HEK293 (cell line): ENCODE results near the gene DLGAP4.

Experiments used
- KLF16 ChIP-seq: fragments of 450-650 bp; formaldehyde crosslinking; IDR thresholded peaks from 2 replicates; pipeline ENCODE4 v1.5.1; 2017; ENCODE audit warnings: missing biosample characterization, missing genetic modification characterization
- REPIN1 ChIP-seq: fragments of 450-650 bp; formaldehyde crosslinking; IDR thresholded peaks from 2 replicates; pipeline ENCODE4 v1.5.1; 2017; ENCODE audit warnings: missing biosample characterization, missing genetic modification characterization, low read depth
- TCF7L2 ChIP-seq: IDR thresholded peaks from 2 replicates; pipeline ENCODE4 v1.6.1; 2011; ENCODE audit warnings: low read depth, mild to moderate bottlenecking, inconsistent platforms, low read length, moderate library complexity, borderline replicate concordance
- WT1 ChIP-seq: fragments of 450-650 bp; formaldehyde crosslinking; IDR thresholded peaks from 2 replicates; pipeline ENCODE4 v1.5.1; 2016; ENCODE audit warnings: missing biosample characterization, missing genetic modification characterization
- ZFP69B ChIP-seq: fragments of 450-650 bp; formaldehyde crosslinking; IDR thresholded peaks from 2 replicates; pipeline ENCODE4 v1.5.1; 2016; ENCODE audit warnings: missing biosample characterization, missing genetic modification characterization
- ZIC2 ChIP-seq: fragments of 450-650 bp; formaldehyde crosslinking; IDR thresholded peaks from 2 replicates; pipeline ENCODE4 v1.5.1; 2016; ENCODE audit warnings: missing biosample characterization, missing genetic modification characterization
- ZNF132 ChIP-seq: fragments of 450-650 bp; formaldehyde crosslinking; IDR thresholded peaks from 2 replicates; pipeline ENCODE4 v1.5.1; 2017; ENCODE audit warnings: missing biosample characterization, missing genetic modification characterization, borderline replicate concordance
- ZNF184 ChIP-seq: fragments of 450-650 bp; IDR thresholded peaks from 2 replicates; pipeline ENCODE4 v1.5.1; 2018; ENCODE audit warnings: missing biosample characterization, mild to moderate bottlenecking, missing genetic modification characterization
- ZNF239 ChIP-seq: fragments of 450-650 bp; formaldehyde crosslinking; IDR thresholded peaks from 2 replicates; pipeline ENCODE4 v1.5.1; 2016; ENCODE audit warnings: missing biosample characterization, missing genetic modification characterization
- ZNF266 ChIP-seq: fragments of 450-650 bp; formaldehyde crosslinking; IDR thresholded peaks from 2 replicates; pipeline ENCODE4 v1.5.1; 2016; ENCODE audit warnings: missing biosample characterization, missing genetic modification characterization, low read depth
- ZNF354C ChIP-seq: fragments of 450-650 bp; formaldehyde crosslinking; IDR thresholded peaks from 2 replicates; pipeline ENCODE4 v1.5.1; 2016; ENCODE audit warnings: missing biosample characterization, missing genetic modification characterization, low read depth, borderline replicate concordance
- ZNF404 ChIP-seq: fragments of 450-650 bp; formaldehyde crosslinking; IDR thresholded peaks from 2 replicates; pipeline ENCODE4 v1.5.1; 2017; ENCODE audit warnings: missing biosample characterization, missing genetic modification characterization
- ZNF48 ChIP-seq: fragments of 450-650 bp; formaldehyde crosslinking; IDR thresholded peaks from 2 replicates; pipeline ENCODE4 v1.5.1; 2016; ENCODE audit warnings: missing biosample characterization, missing genetic modification characterization
- ZNF561 ChIP-seq: fragments of 450-650 bp; IDR thresholded peaks from 2 replicates; pipeline ENCODE4 v1.5.1; 2018; ENCODE audit warnings: missing biosample characterization, missing genetic modification characterization, borderline replicate concordance
- ZNF571 ChIP-seq: fragments of 450-650 bp; formaldehyde crosslinking; IDR thresholded peaks from 2 replicates; pipeline ENCODE4 v1.5.0; 2017; ENCODE audit warnings: missing biosample characterization, missing genetic modification characterization
- ZNF626 ChIP-seq: fragments of 450-650 bp; sonication (Bioruptor Pico); formaldehyde crosslinking; IDR thresholded peaks from 2 replicates; pipeline ENCODE4 v1.5.1; 2018; ENCODE audit warnings: missing biosample characterization, missing genetic modification characterization, inconsistent platforms
- ZNF677 ChIP-seq: fragments of 450-650 bp; IDR thresholded peaks from 2 replicates; pipeline ENCODE4 v1.5.0; 2018; ENCODE audit warnings: missing biosample characterization, mild to moderate bottlenecking, missing genetic modification characterization, moderate library complexity
- ZNF707 ChIP-seq: fragments of 450-650 bp; formaldehyde crosslinking; IDR thresholded peaks from 2 replicates; pipeline ENCODE4 v1.5.1; 2016; ENCODE audit warnings: missing biosample characterization, missing genetic modification characterization
- ZNF76 ChIP-seq: fragments of 450-650 bp; formaldehyde crosslinking; IDR thresholded peaks from 2 replicates; pipeline ENCODE4; 2016; ENCODE audit warnings: low read depth, missing biosample characterization, missing genetic modification characterization, borderline replicate concordance
- ZNF768 ChIP-seq: fragments of 450-650 bp; formaldehyde crosslinking; IDR thresholded peaks from 2 replicates; pipeline ENCODE4 v1.5.1; 2018; ENCODE audit warnings: missing biosample characterization, mild to moderate bottlenecking, missing genetic modification characterization
- ZNF792 ChIP-seq: fragments of 450-650 bp; formaldehyde crosslinking; IDR thresholded peaks from 2 replicates; pipeline ENCODE4 v1.5.1; 2016; ENCODE audit warnings: missing biosample characterization, missing genetic modification characterization
- ZNF837 ChIP-seq: fragments of 450-650 bp; formaldehyde crosslinking; IDR thresholded peaks from 2 replicates; pipeline ENCODE4 v1.5.1; 2016; ENCODE audit warnings: missing biosample characterization, missing genetic modification characterization
- TF ChIP-seq, protein P1 (sequence below): fragments of 450-650 bp; formaldehyde crosslinking; IDR thresholded peaks from 2 replicates; pipeline ENCODE4 v1.5.1; 2017; ENCODE audit warnings: missing biosample characterization, missing genetic modification characterization
- TF ChIP-seq, protein P2 (sequence below): fragments of 450-650 bp; formaldehyde crosslinking; IDR thresholded peaks from 2 replicates; pipeline ENCODE4 v1.5.1; 2016; ENCODE audit warnings: missing biosample characterization, missing genetic modification characterization, low read depth
- TF ChIP-seq, protein P3 (sequence below): fragments of 450-650 bp; formaldehyde crosslinking; IDR thresholded peaks from 2 replicates; pipeline ENCODE4 v1.5.1; 2016; ENCODE audit warnings: missing biosample characterization, missing genetic modification characterization
- TF ChIP-seq, protein P4 (sequence below): fragments of 450-650 bp; formaldehyde crosslinking; IDR thresholded peaks from 2 replicates; pipeline ENCODE4 v1.5.1; 2016; ENCODE audit warnings: missing biosample characterization, missing genetic modification characterization
- TF ChIP-seq, protein P5 (sequence below): fragments of 450-650 bp; formaldehyde crosslinking; IDR thresholded peaks from 2 replicates; pipeline ENCODE4 v1.5.1; 2016; ENCODE audit warnings: missing biosample characterization, missing genetic modification characterization
- TF ChIP-seq, protein P6 (sequence below): fragments of 450-650 bp; formaldehyde crosslinking; optimal IDR thresholded peaks from 2 replicates; pipeline ENCODE3; 2016; ENCODE audit warnings: missing biosample characterization, mild to moderate bottlenecking, missing genetic modification characterization
- TF ChIP-seq, protein P7 (sequence below): fragments of 450-650 bp; formaldehyde crosslinking; IDR thresholded peaks from 2 replicates; pipeline ENCODE4 v1.5.1; 2016; ENCODE audit warnings: missing biosample characterization, missing genetic modification characterization

The DLGAP4 gene

DNA sequence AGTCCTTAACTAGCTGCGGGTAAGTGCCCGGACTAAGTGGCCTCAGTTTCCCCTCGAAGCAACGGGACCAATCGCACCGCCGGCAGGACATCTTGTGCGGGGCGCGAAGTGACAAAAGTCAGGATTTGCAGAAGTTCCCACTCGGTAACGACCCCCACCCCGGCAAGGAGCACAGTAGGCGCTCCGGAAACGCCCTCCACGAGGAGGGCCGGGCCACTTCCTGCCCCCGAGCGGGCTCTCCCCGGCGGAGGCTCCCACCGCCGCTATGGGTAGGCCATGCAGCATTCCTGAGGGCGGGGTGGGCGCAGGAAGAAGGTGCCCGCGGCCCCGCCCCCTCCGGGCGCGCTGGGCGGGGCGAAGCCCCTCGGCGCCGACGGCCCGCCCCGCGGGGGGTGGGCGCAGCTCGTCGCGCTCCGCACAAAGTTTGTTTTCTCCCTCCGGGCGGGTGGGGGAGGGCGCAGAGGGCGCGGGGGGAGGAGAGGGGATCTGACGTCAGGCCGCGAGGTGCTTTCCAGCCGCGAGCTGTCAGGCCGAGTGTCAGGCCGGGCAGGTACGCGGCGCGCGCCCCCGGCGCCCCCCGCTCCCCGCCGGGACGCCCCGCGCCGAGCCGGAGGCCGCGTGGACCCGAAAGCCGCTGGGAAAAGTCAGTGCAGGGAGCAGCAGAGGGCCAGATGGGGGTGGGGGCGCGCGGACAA, 267.1 kb downstream of the DLGAP4 start, which contains the start of gene TGIF2 (continued):
- TF ChIP-seq, protein P1, sequence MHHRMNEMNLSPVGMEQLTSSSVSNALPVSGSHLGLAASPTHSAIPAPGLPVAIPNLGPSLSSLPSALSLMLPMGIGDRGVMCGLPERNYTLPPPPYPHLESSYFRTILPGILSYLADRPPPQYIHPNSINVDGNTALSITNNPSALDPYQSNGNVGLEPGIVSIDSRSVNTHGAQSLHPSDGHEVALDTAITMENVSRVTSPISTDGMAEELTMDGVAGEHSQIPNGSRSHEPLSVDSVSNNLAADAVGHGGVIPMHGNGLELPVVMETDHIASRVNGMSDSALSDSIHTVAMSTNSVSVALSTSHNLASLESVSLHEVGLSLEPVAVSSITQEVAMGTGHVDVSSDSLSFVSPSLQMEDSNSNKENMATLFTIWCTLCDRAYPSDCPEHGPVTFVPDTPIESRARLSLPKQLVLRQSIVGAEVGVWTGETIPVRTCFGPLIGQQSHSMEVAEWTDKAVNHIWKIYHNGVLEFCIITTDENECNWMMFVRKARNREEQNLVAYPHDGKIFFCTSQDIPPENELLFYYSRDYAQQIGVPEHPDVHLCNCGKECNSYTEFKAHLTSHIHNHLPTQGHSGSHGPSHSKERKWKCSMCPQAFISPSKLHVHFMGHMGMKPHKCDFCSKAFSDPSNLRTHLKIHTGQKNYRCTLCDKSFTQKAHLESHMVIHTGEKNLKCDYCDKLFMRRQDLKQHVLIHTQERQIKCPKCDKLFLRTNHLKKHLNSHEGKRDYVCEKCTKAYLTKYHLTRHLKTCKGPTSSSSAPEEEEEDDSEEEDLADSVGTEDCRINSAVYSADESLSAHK, result no peak
- TF ChIP-seq KLF16 (tag by site-specific recombination), result no peak
- no peak for TF ChIP-seq ZNF184 (tag by site-specific recombination)
- TF ChIP-seq ZNF132 (tag by site-specific recombination), result no peak
- no peak for TF ChIP-seq ZNF354C (tag by site-specific recombination)
- TF ChIP-seq ZNF266 (tag by site-specific recombination), result no peak
- TF ChIP-seq, protein P2, sequence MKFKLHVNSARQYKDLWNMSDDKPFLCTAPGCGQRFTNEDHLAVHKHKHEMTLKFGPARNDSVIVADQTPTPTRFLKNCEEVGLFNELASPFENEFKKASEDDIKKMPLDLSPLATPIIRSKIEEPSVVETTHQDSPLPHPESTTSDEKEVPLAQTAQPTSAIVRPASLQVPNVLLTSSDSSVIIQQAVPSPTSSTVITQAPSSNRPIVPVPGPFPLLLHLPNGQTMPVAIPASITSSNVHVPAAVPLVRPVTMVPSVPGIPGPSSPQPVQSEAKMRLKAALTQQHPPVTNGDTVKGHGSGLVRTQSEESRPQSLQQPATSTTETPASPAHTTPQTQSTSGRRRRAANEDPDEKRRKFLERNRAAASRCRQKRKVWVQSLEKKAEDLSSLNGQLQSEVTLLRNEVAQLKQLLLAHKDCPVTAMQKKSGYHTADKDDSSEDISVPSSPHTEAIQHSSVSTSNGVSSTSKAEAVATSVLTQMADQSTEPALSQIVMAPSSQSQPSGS (tag by site-specific recombination), result no peak
- peak; percentile 23 for TF ChIP-seq ZIC2
- no peak for TF ChIP-seq ZNF626
- TF ChIP-seq, protein P3, sequence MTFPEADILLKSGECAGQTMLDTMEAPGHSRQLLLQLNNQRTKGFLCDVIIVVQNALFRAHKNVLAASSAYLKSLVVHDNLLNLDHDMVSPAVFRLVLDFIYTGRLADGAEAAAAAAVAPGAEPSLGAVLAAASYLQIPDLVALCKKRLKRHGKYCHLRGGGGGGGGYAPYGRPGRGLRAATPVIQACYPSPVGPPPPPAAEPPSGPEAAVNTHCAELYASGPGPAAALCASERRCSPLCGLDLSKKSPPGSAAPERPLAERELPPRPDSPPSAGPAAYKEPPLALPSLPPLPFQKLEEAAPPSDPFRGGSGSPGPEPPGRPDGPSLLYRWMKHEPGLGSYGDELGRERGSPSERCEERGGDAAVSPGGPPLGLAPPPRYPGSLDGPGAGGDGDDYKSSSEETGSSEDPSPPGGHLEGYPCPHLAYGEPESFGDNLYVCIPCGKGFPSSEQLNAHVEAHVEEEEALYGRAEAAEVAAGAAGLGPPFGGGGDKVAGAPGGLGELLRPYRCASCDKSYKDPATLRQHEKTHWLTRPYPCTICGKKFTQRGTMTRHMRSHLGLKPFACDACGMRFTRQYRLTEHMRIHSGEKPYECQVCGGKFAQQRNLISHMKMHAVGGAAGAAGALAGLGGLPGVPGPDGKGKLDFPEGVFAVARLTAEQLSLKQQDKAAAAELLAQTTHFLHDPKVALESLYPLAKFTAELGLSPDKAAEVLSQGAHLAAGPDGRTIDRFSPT (tag by site-specific recombination), result peak; percentile 18; the same call in 1 of the 2 replicates
- no peak for TF ChIP-seq ZNF677
- TF ChIP-seq ZNF837 (tag by site-specific recombination), result no peak
- TF ChIP-seq ZNF561 (tag by site-specific recombination), result peak; percentile 99
- TF ChIP-seq ZNF768 (tag by site-specific recombination), result no peak
- TF ChIP-seq, protein P4, sequence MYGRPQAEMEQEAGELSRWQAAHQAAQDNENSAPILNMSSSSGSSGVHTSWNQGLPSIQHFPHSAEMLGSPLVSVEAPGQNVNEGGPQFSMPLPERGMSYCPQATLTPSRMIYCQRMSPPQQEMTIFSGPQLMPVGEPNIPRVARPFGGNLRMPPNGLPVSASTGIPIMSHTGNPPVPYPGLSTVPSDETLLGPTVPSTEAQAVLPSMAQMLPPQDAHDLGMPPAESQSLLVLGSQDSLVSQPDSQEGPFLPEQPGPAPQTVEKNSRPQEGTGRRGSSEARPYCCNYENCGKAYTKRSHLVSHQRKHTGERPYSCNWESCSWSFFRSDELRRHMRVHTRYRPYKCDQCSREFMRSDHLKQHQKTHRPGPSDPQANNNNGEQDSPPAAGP, result 0 out of 2 replicates have a peak, but pooled peaks have one; percentile 37
- no peak for TF ChIP-seq ZNF239 (tag by site-specific recombination)
- TF ChIP-seq WT1 (tag by site-specific recombination), result no peak; the same call in 1 of the 2 replicates
- no peak for TF ChIP-seq ZNF707 (tag by site-specific recombination)
- TF ChIP-seq, protein P5, sequence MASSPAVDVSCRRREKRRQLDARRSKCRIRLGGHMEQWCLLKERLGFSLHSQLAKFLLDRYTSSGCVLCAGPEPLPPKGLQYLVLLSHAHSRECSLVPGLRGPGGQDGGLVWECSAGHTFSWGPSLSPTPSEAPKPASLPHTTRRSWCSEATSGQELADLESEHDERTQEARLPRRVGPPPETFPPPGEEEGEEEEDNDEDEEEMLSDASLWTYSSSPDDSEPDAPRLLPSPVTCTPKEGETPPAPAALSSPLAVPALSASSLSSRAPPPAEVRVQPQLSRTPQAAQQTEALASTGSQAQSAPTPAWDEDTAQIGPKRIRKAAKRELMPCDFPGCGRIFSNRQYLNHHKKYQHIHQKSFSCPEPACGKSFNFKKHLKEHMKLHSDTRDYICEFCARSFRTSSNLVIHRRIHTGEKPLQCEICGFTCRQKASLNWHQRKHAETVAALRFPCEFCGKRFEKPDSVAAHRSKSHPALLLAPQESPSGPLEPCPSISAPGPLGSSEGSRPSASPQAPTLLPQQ (tag by site-specific recombination), result no peak
- no peak for TF ChIP-seq ZFP69B (tag by site-specific recombination)
- TF ChIP-seq, protein P6, sequence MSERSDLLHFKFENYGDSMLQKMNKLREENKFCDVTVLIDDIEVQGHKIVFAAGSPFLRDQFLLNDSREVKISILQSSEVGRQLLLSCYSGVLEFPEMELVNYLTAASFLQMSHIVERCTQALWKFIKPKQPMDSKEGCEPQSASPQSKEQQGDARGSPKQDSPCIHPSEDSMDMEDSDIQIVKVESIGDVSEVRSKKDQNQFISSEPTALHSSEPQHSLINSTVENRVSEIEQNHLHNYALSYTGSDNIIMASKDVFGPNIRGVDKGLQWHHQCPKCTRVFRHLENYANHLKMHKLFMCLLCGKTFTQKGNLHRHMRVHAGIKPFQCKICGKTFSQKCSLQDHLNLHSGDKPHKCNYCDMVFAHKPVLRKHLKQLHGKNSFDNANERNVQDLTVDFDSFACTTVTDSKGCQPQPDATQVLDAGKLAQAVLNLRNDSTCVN, result peak; percentile 63
- no peak for TF ChIP-seq ZNF76 (tag by site-specific recombination)
- TF ChIP-seq ZNF404 (tag by site-specific recombination), result no peak
- TF ChIP-seq TCF7L2, result no peak
- no peak for TF ChIP-seq ZNF792 (tag by site-specific recombination)
- TF ChIP-seq ZNF571, result no peak
- TF ChIP-seq, protein P7, sequence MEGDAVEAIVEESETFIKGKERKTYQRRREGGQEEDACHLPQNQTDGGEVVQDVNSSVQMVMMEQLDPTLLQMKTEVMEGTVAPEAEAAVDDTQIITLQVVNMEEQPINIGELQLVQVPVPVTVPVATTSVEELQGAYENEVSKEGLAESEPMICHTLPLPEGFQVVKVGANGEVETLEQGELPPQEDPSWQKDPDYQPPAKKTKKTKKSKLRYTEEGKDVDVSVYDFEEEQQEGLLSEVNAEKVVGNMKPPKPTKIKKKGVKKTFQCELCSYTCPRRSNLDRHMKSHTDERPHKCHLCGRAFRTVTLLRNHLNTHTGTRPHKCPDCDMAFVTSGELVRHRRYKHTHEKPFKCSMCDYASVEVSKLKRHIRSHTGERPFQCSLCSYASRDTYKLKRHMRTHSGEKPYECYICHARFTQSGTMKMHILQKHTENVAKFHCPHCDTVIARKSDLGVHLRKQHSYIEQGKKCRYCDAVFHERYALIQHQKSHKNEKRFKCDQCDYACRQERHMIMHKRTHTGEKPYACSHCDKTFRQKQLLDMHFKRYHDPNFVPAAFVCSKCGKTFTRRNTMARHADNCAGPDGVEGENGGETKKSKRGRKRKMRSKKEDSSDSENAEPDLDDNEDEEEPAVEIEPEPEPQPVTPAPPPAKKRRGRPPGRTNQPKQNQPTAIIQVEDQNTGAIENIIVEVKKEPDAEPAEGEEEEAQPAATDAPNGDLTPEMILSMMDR (tag by site-specific recombination), result no peak
- TF ChIP-seq REPIN1, result no peak
- TF ChIP-seq ZNF48 (tag by site-specific recombination), result no peak
